Sigmoid colon (tissue), 4 donors: ENCODE data around the gene TWF2.

Experiments used
- POLR2A ChIP-seq, 2 donors: fragments of 450-650 bp; IDR thresholded peaks; one replicate each; pipeline ENCODE4 v1.6.1; 2016; ENCODE audit warnings: antibody characterized with exemption in 2 of 2, mild to moderate bottlenecking in 2 of 2, moderate library complexity in 2 of 2
- POLR2AphosphoS5 ChIP-seq, 4 donors: sonication (generic); formaldehyde crosslinking; IDR thresholded peaks; one replicate each; pipeline ENCODE4 v1.6.1; 2017; ENCODE audit warnings: antibody characterized with exemption in 4 of 4
- TF ChIP-seq, protein P1 (sequence below), 4 experiments: fragments of 450-650 bp in 3 of 4; fragments of 200-600 bp in 1 of 4; IDR thresholded peaks; one replicate each; pipeline ENCODE4 v1.5.1; 2016 to 2019; ENCODE audit warnings: antibody characterized with exemption in 4 of 4, mild to moderate bottlenecking in 3 of 4, moderate library complexity in 2 of 4

DNA sequence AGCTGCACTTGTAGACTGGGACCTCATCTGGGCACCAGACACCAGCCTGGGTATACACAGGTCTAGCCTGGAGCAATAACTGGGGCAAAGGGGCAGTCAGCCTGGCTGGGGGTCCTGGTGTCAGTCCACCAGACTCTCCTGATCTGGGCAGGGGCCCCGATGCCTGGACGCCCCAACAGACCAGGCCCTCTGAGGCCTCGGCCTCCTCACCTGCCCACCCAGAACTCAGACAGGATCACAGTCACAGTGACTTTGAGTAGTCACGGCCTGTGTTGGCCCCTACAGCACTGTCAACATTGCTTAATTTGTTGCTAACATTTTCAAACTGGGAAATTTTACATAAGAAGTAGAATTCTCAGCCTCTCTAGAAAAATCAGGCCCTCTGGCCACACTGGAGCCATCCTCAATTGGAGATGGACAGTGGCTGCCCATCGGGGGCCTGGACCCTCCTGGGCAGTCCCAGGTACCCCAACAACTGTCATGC, 5.8 kb downstream of the TWF2 start:
- TF ChIP-seq, protein P1, sequence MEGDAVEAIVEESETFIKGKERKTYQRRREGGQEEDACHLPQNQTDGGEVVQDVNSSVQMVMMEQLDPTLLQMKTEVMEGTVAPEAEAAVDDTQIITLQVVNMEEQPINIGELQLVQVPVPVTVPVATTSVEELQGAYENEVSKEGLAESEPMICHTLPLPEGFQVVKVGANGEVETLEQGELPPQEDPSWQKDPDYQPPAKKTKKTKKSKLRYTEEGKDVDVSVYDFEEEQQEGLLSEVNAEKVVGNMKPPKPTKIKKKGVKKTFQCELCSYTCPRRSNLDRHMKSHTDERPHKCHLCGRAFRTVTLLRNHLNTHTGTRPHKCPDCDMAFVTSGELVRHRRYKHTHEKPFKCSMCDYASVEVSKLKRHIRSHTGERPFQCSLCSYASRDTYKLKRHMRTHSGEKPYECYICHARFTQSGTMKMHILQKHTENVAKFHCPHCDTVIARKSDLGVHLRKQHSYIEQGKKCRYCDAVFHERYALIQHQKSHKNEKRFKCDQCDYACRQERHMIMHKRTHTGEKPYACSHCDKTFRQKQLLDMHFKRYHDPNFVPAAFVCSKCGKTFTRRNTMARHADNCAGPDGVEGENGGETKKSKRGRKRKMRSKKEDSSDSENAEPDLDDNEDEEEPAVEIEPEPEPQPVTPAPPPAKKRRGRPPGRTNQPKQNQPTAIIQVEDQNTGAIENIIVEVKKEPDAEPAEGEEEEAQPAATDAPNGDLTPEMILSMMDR (IDR thresholded peaks at IDR 0.05): no peak
- TF ChIP-seq POLR2A (IDR thresholded peaks at IDR 0.05) (no peak), POLR2AphosphoS5 (IDR thresholded peaks at IDR 0.05) (no peak)
